GM19455 (cell line): Measurements from ENCODE around the gene IGSF21.

Source experiments
- ATAC-seq: cut with Tn5 transposase; IDR thresholded peaks from one replicate; pipeline ENCODE4 v1.9.1; 2021; ENCODE audit not compliant: unreplicated experiment

The IGSF21 gene

DNA sequence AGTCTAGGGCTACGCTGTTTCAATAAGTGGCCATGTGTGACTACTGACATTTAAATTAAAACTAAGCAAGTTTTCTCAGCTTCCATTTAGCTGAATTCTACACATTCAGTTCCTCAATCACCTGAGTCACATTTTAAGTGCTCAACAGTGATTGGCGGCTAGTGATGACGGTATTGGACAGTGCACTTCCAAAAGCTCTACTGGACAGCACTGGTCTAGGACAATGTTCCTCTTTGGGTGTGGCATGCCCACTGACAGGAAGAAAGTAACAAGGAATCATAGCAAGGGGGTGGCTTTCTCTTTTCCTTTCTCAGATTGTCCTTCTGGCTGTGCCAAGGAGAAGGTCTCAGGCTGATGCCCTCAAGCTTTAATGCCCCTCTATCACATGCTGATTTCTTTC lies 11.7 kb downstream of the IGSF21 start:
- no peak for ATAC-seq

- no peak for ATAC-seq
Observed at GRCh38 chr1:18119771-18120377, 12.3 kb downstream of the IGSF21 start.

- no peak for ATAC-seq
Observed at GRCh38 chr1:18120638-18121037, 13.0 kb downstream of the IGSF21 start.

- ATAC-seq = no peak
Observed at GRCh38 chr1:18121072-18121820, 13.6 kb downstream of the IGSF21 start.

GRCh38 chr1:18123467-18123992 lies 15.9 kb downstream of the IGSF21 start:
- ATAC-seq = no peak

GRCh38 chr1:18124977-18125376 lies 17.4 kb downstream of the IGSF21 start:
- ATAC-seq = no peak

DNA sequence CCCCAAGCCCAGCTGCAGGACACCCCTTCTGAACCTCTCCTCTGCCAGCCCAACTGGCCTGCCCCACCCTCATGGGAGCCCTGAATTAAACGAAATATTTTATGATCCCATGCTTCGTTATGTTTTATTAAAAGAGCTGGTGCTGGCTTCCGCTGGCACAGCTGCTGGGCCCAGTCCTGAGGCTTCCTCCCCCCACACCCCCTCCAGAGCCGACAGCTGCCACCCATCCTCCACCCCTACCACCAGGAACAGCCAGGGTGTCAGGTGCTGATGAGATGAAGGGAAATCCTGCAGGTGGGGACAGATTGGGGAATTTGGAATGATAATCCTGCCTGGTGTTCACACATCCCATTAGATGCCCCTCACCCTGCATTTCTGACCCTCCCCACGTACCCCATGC lies 19.0 kb downstream of the IGSF21 start:
- ATAC-seq = no peak

DNA sequence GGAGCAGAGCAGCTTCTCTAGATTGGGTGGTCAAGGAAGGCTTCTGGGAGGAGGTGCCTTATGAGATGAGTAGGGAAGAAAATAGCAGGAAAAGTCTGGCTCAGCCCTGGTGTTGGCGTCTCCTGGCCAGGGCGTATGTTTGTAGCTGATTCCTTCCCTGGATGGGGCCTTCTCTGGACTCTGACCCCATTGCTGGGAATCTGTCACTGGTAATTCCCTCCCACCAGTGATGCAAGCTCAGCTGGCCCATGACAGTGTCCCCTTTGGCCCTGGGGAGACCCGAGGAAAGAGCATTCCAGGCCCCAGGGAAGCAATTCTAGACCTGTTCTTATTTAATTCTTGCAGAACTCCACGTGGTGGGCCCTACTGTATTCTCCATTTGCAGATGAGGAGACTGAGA lies 20.7 kb downstream of the IGSF21 start:
- ATAC-seq = no peak

GRCh38 chr1:18130356-18130755 lies 22.8 kb downstream of the IGSF21 start:
- ATAC-seq = no peak

GRCh38 chr1:18132022-18132710 lies 24.6 kb downstream of the IGSF21 start:
- no peak for ATAC-seq

DNA sequence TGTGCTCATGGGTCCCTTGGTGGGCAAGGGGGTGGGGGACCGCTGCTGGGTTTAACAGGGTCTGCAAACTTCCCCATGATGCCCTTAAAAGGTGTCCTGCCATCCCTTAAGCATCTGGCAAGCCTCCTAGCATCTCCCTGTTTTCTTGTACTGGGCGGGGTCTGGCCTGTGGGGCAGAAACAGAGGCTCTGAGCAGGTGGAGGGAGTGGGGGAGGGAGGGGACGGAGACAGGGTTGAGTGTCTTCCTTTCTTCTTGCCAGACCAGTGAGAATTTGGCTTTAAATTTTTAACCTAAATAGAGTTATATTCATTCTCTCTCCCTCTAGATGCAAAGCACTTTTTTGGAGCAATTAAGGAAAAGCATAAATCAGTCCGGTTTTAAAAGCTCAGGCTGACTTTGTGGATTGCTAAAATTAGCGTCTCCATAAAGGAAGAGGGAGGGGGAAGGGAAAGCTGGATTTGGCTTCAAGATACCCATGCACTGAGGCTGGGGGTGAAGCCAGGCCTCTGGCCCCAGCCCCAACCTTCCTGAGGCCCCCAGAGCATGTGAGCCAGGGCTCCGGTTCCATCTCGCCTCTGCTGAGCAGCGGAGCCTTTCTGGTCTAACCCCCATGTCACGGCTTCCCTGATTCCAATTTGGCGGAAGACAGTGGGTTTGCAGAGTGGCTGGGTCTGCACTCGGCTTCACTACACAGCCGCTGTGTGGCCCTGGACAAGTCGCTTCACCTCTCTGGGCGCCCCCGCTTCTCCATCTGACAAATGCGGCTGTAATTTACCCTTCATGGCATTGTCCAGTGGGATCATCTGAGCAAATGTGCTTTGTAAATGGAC lies 25.3 kb downstream of the IGSF21 start:
- ATAC-seq = no peak

- ATAC-seq = no peak
Observed at GRCh38 chr1:18134324-18135046, 26.9 kb downstream of the IGSF21 start.

DNA sequence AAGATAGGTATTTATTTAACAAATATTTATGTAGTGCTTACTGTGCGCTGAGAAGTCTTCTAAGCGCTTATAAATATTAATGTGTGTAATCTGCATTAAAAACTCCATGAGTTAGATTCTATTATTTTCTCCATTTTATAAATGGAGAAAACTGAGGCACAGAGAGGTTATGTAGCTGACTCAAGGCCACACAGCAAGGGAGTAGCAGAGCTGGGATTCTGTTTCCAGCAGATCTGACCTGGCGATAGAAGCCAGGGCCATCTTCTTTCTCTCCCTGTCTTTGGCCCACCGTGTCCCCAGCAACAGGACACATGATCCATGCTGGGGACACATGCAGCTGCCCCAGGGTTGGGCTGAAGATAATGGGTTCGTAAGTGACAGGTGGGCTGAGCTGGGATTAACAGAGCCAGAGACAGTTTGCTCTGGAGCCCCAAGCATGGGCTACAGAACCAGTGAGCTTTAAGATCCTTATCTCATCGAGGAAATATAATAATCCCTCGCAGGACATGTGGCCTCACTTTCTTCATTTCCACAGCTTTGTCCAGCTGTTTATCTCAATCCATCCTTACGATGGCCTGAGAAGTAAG lies 30.3 kb downstream of the IGSF21 start:
- no peak for ATAC-seq

DNA sequence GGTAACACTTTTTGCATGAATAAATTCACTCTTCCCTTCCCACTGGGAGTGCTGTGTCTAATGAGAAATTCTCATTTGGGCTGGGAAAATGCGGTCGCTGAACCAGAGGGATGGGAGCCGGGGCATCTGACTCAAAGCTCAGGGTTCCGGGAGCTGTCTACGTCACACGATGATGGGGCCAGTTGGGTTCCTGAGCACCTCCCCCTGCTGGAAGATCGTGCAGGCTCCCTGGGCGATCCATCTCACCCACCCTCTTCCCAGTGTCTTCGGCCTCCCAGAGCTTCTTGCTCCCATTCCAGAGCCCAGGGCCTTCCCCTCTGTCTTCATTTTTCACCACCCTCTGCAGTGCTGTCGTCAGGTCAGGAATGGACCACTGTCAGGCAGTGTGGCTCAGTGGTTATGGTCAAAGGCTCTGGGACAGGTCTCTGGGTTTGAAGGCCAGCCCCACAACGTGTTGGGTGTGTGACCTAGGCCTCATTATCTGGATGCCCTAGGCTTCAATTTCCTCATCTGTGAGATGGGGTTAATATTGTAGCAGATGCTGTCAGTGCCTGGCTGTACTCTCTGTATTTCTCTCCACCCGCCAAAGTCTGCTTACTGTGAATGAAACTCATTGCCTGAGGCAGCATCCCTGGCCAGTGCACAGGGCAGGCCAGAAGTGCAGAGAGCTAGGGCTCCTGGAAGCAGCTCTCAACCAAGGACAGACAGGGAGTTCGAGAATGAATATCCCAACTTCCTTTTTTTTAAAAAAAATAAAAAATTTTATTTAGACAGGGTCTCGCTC lies 31.8 kb downstream of the IGSF21 start:
- ATAC-seq = no peak

DNA sequence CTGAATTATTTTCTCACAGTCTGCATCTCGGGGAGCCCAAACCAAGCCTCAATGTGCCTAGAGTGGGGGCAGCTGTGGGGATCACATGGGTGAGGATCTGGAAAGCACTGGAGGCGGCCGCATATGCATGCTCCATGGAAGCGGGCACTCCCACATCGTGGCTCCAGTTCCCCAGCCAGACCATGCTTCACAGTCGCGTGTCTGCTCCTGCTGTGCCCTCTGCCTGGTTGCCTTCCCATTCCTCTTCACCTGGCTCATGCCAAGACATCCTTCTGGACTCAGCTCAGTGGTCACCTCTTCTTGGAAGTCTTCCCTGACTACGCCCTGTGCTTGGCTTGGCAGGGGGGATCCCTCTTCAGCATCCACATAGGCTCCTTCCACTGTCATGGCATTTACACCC lies 32.8 kb downstream of the IGSF21 start:
- ATAC-seq = no peak

DNA sequence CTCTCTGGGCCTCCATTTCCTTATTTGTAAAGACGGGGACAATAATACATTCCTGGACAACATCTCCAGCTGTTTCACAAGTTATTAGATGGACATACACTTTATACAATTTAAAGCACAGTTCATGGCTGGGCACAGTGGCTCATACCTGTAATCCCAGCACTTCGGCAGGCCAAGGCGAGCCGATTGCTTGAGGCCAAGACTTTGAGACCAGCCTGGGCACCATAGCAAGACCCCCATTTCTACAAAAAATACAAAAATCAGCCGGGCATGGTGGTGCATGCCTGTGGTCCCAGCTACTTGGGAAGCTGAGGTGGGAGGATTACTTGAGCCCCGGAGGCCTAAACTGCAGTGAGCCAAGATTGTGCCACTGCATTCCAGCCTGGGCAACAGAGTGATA lies 34.1 kb downstream of the IGSF21 start:
- ATAC-seq = no peak

DNA sequence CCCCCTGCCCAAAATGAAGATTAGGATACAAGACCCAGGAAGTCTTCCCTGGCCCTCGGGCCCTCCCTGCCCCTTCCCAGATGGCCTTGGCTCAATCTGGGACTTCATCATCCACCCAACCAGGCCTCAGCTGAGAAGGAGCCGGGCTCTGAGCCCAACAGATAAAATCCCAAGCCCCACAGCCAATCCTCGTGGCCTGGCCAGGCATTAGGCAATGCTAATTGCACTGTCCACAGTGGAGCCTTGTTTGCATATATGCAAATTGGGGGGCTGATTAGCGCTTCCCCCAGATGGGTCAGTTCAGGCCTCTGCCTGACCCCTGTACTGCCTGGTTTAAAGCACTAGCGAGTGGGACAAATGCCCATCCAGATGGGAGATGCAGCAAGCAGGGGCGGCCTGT lies 34.9 kb downstream of the IGSF21 start:
- ATAC-seq = no peak

DNA sequence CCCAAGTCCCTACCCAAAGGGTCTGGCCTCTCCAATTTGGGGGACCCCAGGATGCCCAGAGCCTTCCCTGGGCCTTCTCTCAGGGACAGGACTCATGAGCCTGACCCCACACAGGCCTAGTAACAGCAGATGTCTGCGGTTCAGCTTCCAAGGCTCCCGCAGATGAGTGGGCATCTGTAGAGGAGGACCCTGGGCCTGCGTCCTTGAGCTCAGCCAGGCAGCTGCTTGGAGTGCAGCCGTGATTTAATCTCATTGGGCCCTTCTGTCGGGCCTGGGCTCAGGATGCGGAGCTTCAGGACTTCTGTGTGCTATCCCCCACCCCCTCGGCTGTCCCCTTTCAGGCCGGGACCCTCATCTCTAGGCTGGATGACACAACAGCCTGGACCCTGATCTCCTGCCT lies 35.4 kb downstream of the IGSF21 start:
- no peak for ATAC-seq

DNA sequence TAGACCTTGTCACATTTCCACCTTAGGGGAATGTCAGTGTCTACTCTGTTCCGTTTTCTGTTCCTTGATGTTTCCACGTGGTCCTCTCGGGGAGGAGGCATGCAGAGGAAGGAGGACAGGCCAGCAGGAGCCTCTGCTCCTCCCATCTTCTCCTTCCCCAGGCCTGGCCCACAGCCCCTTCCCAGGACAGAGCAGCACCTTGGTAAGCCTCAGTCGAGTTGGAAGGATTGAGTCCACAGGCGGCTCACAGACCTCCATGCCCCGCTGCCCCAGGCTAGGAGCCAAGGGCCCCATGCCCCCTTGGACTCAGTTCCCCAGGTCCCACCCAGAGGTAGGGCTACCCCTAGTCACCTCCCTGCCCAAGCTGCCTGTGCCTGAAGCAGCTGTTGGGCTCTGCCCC lies 36.5 kb downstream of the IGSF21 start:
- no peak for ATAC-seq
